ENCODE measurements around the gene SCRN3.

GRCh38 chr2:174412256-174412655 is 16.7 kb downstream of the SCRN3 start:
- TF ChIP-seq CTCF (conservative IDR thresholded peaks at IDR 0.05; ENCODE audit: low read depth, low read length) (no peak), EZH2 (IDR thresholded peaks at IDR 0.05; ENCODE audit: borderline replicate concordance, low read depth, low read length, poor library complexity, severe bottlenecking) (no peak)

All from A673 (cell line).